PC-9 (cell line): ENCODE measurements around the gene ARHGAP5. TPM values are rescaled to one million over a fixed set of nuclear protein-coding genes. Genes with fewer than 3 reads are reported as not detected.

Source experiments
- BruUV-seq: library from RNA; stranded (reverse); fragments of 400-500 nt; replicated peaks from 2 replicates; lab custom pipeline; 2021; lab: Mats Ljungman, UMichigan
- CTCF ChIA-PET: fragments of 300-600 bp; sonication (Branson Sonifier 250); formaldehyde crosslinking; loops from one replicate; lab custom pipeline; 2022; ENCODE audit warnings: antibody characterized with exemption; lab: Charles Lee
- POLR2A ChIA-PET: fragments of 300-600 bp; sonication (Branson Sonifier 250); formaldehyde crosslinking; loops from one replicate; lab custom pipeline; 2022; ENCODE audit warnings: antibody characterized with exemption; ENCODE audit not compliant: unreplicated experiment; lab: Charles Lee
- DNase-seq, 2 experiments: peaks; one replicate each; pipeline versions ENCODE4 v3.0.0 to v3.0.0-alpha.2; 2015 to 2022; ENCODE audit warnings: mixed read lengths in 1 of 2
- H2AFZ ChIP-seq: fragments of 200-600 bp; sonication (generic); 2 replicates; pipeline ENCODE4 v1.8.1; 2017; ENCODE audit warnings: antibody characterized with exemption
- H3F3A ChIP-seq: fragments of 200-600 bp; sonication (generic); 2 replicates; pipeline ENCODE4 v1.8.1; 2017; ENCODE audit warnings: antibody characterized with exemption, mild to moderate bottlenecking, low read depth; ENCODE audit not compliant: insufficient read depth
- H3K27ac ChIP-seq: fragments of 200-600 bp; sonication (generic); 2 replicates; pipeline ENCODE4 v1.6.1; 2016; ENCODE audit warnings: mixed run types
- H3K27me3 ChIP-seq: fragments of 200-600 bp; sonication (generic); 2 replicates; pipeline ENCODE4 v1.6.1; 2016; ENCODE audit warnings: low read depth, mixed run types; ENCODE audit not compliant: insufficient read depth
- H3K36me3 ChIP-seq: fragments of 200-600 bp; sonication (generic); 2 replicates; pipeline ENCODE4 v1.6.1; 2016; ENCODE audit warnings: low read depth, mixed run types
- H3K4me1 ChIP-seq: fragments of 200-600 bp; sonication (generic); replicated peaks from 2 replicates; pipeline ENCODE4 v1.6.1; 2016; ENCODE audit warnings: mixed run types; ENCODE audit not compliant: insufficient read depth
- H3K4me2 ChIP-seq: fragments of 200-600 bp; sonication (generic); 2 replicates; pipeline ENCODE4 v1.6.1; 2017; ENCODE audit warnings: mixed run types
- H3K4me3 ChIP-seq: fragments of 200-600 bp; sonication (generic); 2 replicates; pipeline ENCODE4 v1.6.1; 2016; ENCODE audit warnings: mixed run types
- H3K79me2 ChIP-seq: fragments of 200-600 bp; sonication (generic); 2 replicates; pipeline ENCODE4 v1.6.1; 2017; ENCODE audit warnings: low read depth, mixed run types
- H3K9me2 ChIP-seq: fragments of 200-600 bp; sonication (generic); 2 replicates; pipeline ENCODE4 v1.8.1; 2017; ENCODE audit warnings: mild to moderate bottlenecking; ENCODE audit not compliant: insufficient read depth
- H3K9me3 ChIP-seq: fragments of 200-600 bp; sonication (generic); 2 replicates; pipeline ENCODE4 v1.8.1; 2016; ENCODE audit warnings: low read depth; ENCODE audit not compliant: insufficient read depth
- H4K20me1 ChIP-seq: fragments of 200-600 bp; sonication (generic); 2 replicates; pipeline ENCODE4 v1.8.1; 2017; ENCODE audit not compliant: insufficient read depth
- CTCF ChIP-seq: fragments of 200-600 bp; sonication (generic); conservative IDR thresholded peaks from 2 replicates; pipeline ENCODE4 v1.6.1; 2017; ENCODE audit warnings: mixed run types, antibody characterized with exemption, mild to moderate bottlenecking, moderate library complexity
- EZH2 ChIP-seq: fragments of 200-600 bp; sonication (generic); IDR thresholded peaks from 2 replicates; pipeline ENCODE4 v1.8.0; 2017; ENCODE audit warnings: antibody characterized with exemption, low read depth
- intact Hi-C: fragments of 100-400 bp; cut with micrococcal nuclease; formaldehyde crosslinking; loops from one replicate; pipeline ENCODE4 v1.10.0; 2022; ENCODE audit not compliant: unreplicated experiment
- total RNA-seq: library from RNA; stranded (reverse); gene quantifications from 2 replicates; pipeline ENCODE4 v1.2.3, GENCODE V29; 2021

The ARHGAP5 gene
- total RNA-seq, 1 experiment from 2014 or later: 58.6 TPM

GRCh38 chr14:32201816-32202490, 124.8 kb downstream of the ARHGAP5 start, which contains the start of gene RNU6-7:
Gene RNU6-7 (plus strand): TSS chr14:32202045.
- DNase-seq: peak in 1 of 2 experiments; percentile 42
- Histone ChIP-seq H3K79me2 (no peaks in the 10 kb centered on the region), H3K27me3 (no peaks in the 10 kb centered on the region), H3F3A (peaks cover 14% of the 10 kb centered on the region; the same call in 1 of the 2 replicates), H4K20me1 (no peaks in the 10 kb centered on the region), H3K9me3 (no peaks in the 10 kb centered on the region), H3K4me3 (peak within 1 kb of the TSS; percentile 88), H3K9me2 (no peaks in the 10 kb centered on the region), H3K4me2 (peak within 1 kb of the TSS; percentile 87), H3K4me1 (peaks cover 13% of the 10 kb centered on the region; the same call in 1 of the 2 replicates), H2AFZ (peak within 1 kb of the TSS; percentile 99), H3K36me3 (no peaks in the 10 kb centered on the region), H3K27ac (peak within 1 kb of the TSS; percentile 86)
- ChIA-PET POLR2A (no interaction called here), CTCF (no interaction called here)
- TF ChIP-seq EZH2: no peak
- BruUV-seq: no TSS peak
- intact Hi-C loops: loop anchor here (2.0 kb wide), 1 partner anchor 129 kb away; no protein-coding TSS in a partner anchor

- Histone ChIP-seq H3K27ac (peak overlapping the region; percentile 86), H3K9me3 (no peaks in the 10 kb centered on the region)
Measured at GRCh38 chr14:32202491-32202997, 125.4 kb downstream of the ARHGAP5 start.

GRCh38 chr14:32202998-32203882, 126.1 kb downstream of the ARHGAP5 start, which contains the start of gene RNU6-8:
Gene RNU6-8 (minus strand): TSS chr14:32203269.
- Histone ChIP-seq H3K4me1 (peaks cover 13% of the 10 kb centered on the region; the same call in 1 of the 2 replicates), H3K9me3 (no peaks in the 10 kb centered on the region), H3K4me2 (peak within 1 kb of the TSS; percentile 87), H3K27ac (peak within 1 kb of the TSS; percentile 86), H2AFZ (peak within 1 kb of the TSS; percentile 99), H3K79me2 (no peaks in the 10 kb centered on the region), H3K27me3 (no peaks in the 10 kb centered on the region), H3K9me2 (no peaks in the 10 kb centered on the region), H3F3A (peaks cover 14% of the 10 kb centered on the region; the same call in 1 of the 2 replicates), H3K36me3 (no peaks in the 10 kb centered on the region), H3K4me3 (peak within 1 kb of the TSS; percentile 88), H4K20me1 (no peaks in the 10 kb centered on the region)
- ChIA-PET POLR2A (interaction anchor here (0.7 to 0.8 kb wide), 3 partner anchors 44 to 1120 kb away, joined by 3 to 6 read pairs (median 5); no protein-coding TSS in a partner anchor), CTCF (no interaction called here)
- BruUV-seq: no TSS peak
- TF ChIP-seq EZH2 (no peak), CTCF (no peak)
- DNase-seq: peak; percentile 71 to 82
- intact Hi-C loops: loop anchor here (1.0 to 2.0 kb wide), 2 partner anchors 49 to 130 kb away; no protein-coding TSS in a partner anchor

More at GRCh38 chr14:32202491-32202997, 125.4 kb downstream of the ARHGAP5 start:
- Histone ChIP-seq H3K27me3 (no peaks in the 10 kb centered on the region), H2AFZ (peak overlapping the region; percentile 99; the same call in 1 of the 2 replicates), H3K4me1 (peaks cover 13% of the 10 kb centered on the region; the same call in 1 of the 2 replicates), H3K4me2 (peak overlapping the region; percentile 87), H3K4me3 (peak overlapping the region; percentile 88), H3K36me3 (no peaks in the 10 kb centered on the region), H3F3A (peaks cover 14% of the 10 kb centered on the region; the same call in 1 of the 2 replicates), H4K20me1 (no peaks in the 10 kb centered on the region), H3K79me2 (no peaks in the 10 kb centered on the region), H3K9me2 (no peaks in the 10 kb centered on the region)
- TF ChIP-seq CTCF (no peak), EZH2 (no peak)
- ChIA-PET CTCF (no interaction called here), POLR2A (no interaction called here)
- intact Hi-C loops: loop anchor here (2.0 kb wide), 1 partner anchor 130 kb away; no protein-coding TSS in a partner anchor
- no TSS peak for BruUV-seq
- DNase-seq: no peak
